Endothelial cell of umbilical vein (primary cell): ENCODE measurements around the gene GPATCH2. TPM values are rescaled to one million over a fixed set of nuclear protein-coding genes. Genes with fewer than 3 reads are reported as not detected.

Experiments used
- BruUV-seq: library from RNA; stranded (reverse); fragments of 400-500 nt; replicated peaks from 2 replicates; lab custom pipeline; 2021; lab: Mats Ljungman, UMichigan
- CTCF ChIA-PET: fragments of 300-600, 350-600 bp; sonication (Branson Sonifier 250); formaldehyde crosslinking; loops from one replicate; lab custom pipeline; 2021; ENCODE audit warnings: antibody characterized with exemption, inconsistent platforms; lab: Charles Lee
- POLR2A ChIA-PET: fragments of 300-600, 350-600 bp; sonication (Branson Sonifier 250); formaldehyde crosslinking; loops from one replicate; lab custom pipeline; 2021; ENCODE audit warnings: antibody characterized with exemption, inconsistent platforms; lab: Charles Lee
- DNase-seq: peaks from one replicate; pipeline ENCODE4 v3.0.0-alpha.2; 2011; ENCODE audit warnings: low read depth, low spot score
- FAIRE-seq: peaks from 2 replicates; lab custom pipeline; 2011; peaks lifted over from hg19 to GRCh38; lab: Jason Lieb, UNC
- H2AFZ ChIP-seq: 2 replicates; pipeline ENCODE4 v1.6.0; 2012; ENCODE audit warnings: low read depth, low read length, control low read depth, inconsistent platforms
- H3K27ac ChIP-seq: 2 replicates; pipeline ENCODE4 v1.5.1; 2011; ENCODE audit warnings: low read depth, mild to moderate bottlenecking, control low read depth, low read length, moderate library complexity; ENCODE audit not compliant: insufficient read depth
- H3K27me3 ChIP-seq, 2 experiments: 2 replicates each; pipeline versions ENCODE4 v1.6.0 to v1.6.1; 2011; ENCODE audit warnings: low read length in 2 of 2, mixed read lengths in 1 of 2; ENCODE audit not compliant: control insufficient read depth in 2 of 2, insufficient read depth in 2 of 2
- H3K36me3 ChIP-seq, 2 experiments: 2 replicates in 1 of 2; 3 replicates in 1 of 2; pipeline ENCODE4 v1.5.1; 2011; ENCODE audit warnings: low read length in 2 of 2, mild to moderate bottlenecking in 1 of 2, moderate library complexity in 1 of 2; ENCODE audit not compliant: control insufficient read depth in 2 of 2, insufficient read depth in 2 of 2; ENCODE audit errors: extremely low read depth in 1 of 2
- H3K4me1 ChIP-seq: 3 replicates; pipeline ENCODE4 v1.5.1; 2011; ENCODE audit warnings: mild to moderate bottlenecking, low read length; ENCODE audit not compliant: control insufficient read depth, insufficient read depth; ENCODE audit errors: extremely low read depth
- H3K4me2 ChIP-seq: 2 replicates; pipeline ENCODE4 v1.6.1; 2011; ENCODE audit warnings: low read length, control low read depth, mixed read lengths; ENCODE audit not compliant: insufficient read depth
- H3K4me3 ChIP-seq, 3 experiments: fragments of 200-600 bp in 1 of 3; sonication (generic), shearing (Covaris generic) in 1 of 3; replicated peaks in 1 of 3; 2 replicates each; pipeline ENCODE4 v1.5.1; 2011 to 2016; ENCODE audit warnings: control low read depth in 3 of 3, low read length in 3 of 3, mild to moderate bottlenecking in 2 of 3, inconsistent platforms in 1 of 3, low read depth in 1 of 3, moderate library complexity in 1 of 3; ENCODE audit not compliant: insufficient read depth in 1 of 3
- H3K79me2 ChIP-seq: 2 replicates; pipeline ENCODE4 v1.6.0; 2012; ENCODE audit warnings: low read length, inconsistent platforms; ENCODE audit not compliant: control insufficient read depth, insufficient read depth
- H3K9ac ChIP-seq: replicated peaks from 2 replicates; pipeline ENCODE3; 2011; ENCODE audit warnings: low read length, control low read depth; ENCODE audit not compliant: insufficient read depth; ENCODE audit errors: extremely low read depth
- H3K9me1 ChIP-seq: replicated peaks from 3 replicates; pipeline ENCODE4 v1.6.0; 2011; ENCODE audit warnings: mild to moderate bottlenecking, low read length; ENCODE audit not compliant: control insufficient read depth, insufficient read depth; ENCODE audit errors: extremely low read depth
- H3K9me3 ChIP-seq: replicated peaks from 2 replicates; pipeline ENCODE4 v1.5.1; 2012; ENCODE audit warnings: low read length, inconsistent platforms; ENCODE audit not compliant: control insufficient read depth, insufficient read depth
- H4K20me1 ChIP-seq: replicated peaks from 2 replicates; pipeline ENCODE3; 2011; ENCODE audit warnings: mild to moderate bottlenecking, low read length; ENCODE audit not compliant: control insufficient read depth, insufficient read depth; ENCODE audit errors: extremely low read depth
- CTCF ChIP-seq, 2 donors: IDR thresholded peaks; 1 replicate in 1 of 2; 2 replicates in 1 of 2; pipeline ENCODE4 v1.5.1; 2011; ENCODE audit warnings: low read length in 2 of 2, mild to moderate bottlenecking in 2 of 2, moderate library complexity in 2 of 2, control low read depth in 1 of 2, inconsistent platforms in 1 of 2, low read depth in 1 of 2; ENCODE audit not compliant: insufficient read depth in 1 of 2; ENCODE audit errors: extremely low read depth in 1 of 2
- EZH2 ChIP-seq: IDR thresholded peaks from 2 replicates; pipeline ENCODE4 v1.6.1; 2012; ENCODE audit warnings: borderline replicate concordance, low read depth, mild to moderate bottlenecking, moderate library complexity, low read length, inconsistent platforms; ENCODE audit not compliant: severe bottlenecking
- FOS ChIP-seq: IDR thresholded peaks from 2 replicates; pipeline ENCODE4 v1.6.1; 2011; ENCODE audit warnings: mild to moderate bottlenecking, low read length, moderate library complexity, borderline replicate concordance; ENCODE audit not compliant: insufficient read depth
- GATA2 ChIP-seq: IDR thresholded peaks from 2 replicates; pipeline ENCODE4 v1.7.0; 2011; ENCODE audit warnings: low read depth, mild to moderate bottlenecking, moderate library complexity, mixed read lengths, low read length; ENCODE audit not compliant: insufficient read length, insufficient read depth
- JUN ChIP-seq: IDR thresholded peaks from 2 replicates; pipeline ENCODE4 v1.6.1; 2011; ENCODE audit warnings: borderline replicate concordance, low read depth; ENCODE audit not compliant: insufficient read length, insufficient read depth
- MAX ChIP-seq: IDR thresholded peaks from 2 replicates; pipeline ENCODE4 v1.6.1; 2011; ENCODE audit not compliant: insufficient read depth, insufficient read length
- MYC ChIP-seq: IDR thresholded peaks from one replicate; pipeline ENCODE4 v1.6.1; 2011; ENCODE audit warnings: mild to moderate bottlenecking, low read depth, low read length
- POLR2A ChIP-seq: IDR thresholded peaks from 2 replicates; pipeline ENCODE4 v1.6.1; 2012; ENCODE audit warnings: low read depth, mild to moderate bottlenecking, control low read depth, low read length
- POLR2AphosphoS5 ChIP-seq: IDR thresholded peaks from 2 replicates; pipeline ENCODE4 v1.6.1; 2012; ENCODE audit warnings: low read depth, mild to moderate bottlenecking, control low read depth, low read length, moderate library complexity; ENCODE audit not compliant: insufficient read depth
- dilution Hi-C: fragments of 300-500 bp; cut with MboI; formaldehyde crosslinking; loops from one replicate; pipeline ENCODE4 v1.15.0; 2019; ENCODE audit warnings: low sequenced_read_pairs; ENCODE audit not compliant: extremely low pct_ligation_motif_present
- intact Hi-C: fragments of 100-400 bp; cut with micrococcal nuclease; formaldehyde crosslinking; loops from one replicate; pipeline ENCODE4 v1.10.0; 2022
- polyA plus RNA-seq, 4 experiments: library from polyadenylated mRNA; depleted of rRNA in 3 of 4; stranded (reverse) in 3 of 4; unstranded in 1 of 4; fragments of >200 nt; gene quantifications; 2 replicates each; pipeline versions ENCODE4 v1.2.1 to v1.2.3, GENCODE V29; 2011 to 2012; ENCODE audit warnings: missing spikeins in 1 of 4
- total RNA-seq: library from RNA; stranded (reverse); gene quantifications from 2 replicates; pipeline ENCODE4 v1.2.3, GENCODE V29; 2021

Gene GPATCH2
- total and polyA plus RNA-seq, 2 donors (not counting 3 experiments of a cell fraction or from before 2014, with no cell fraction given): 3.3 to 15.6 TPM

- POLR2A ChIA-PET: no interaction called here
- H3K4me2 ChIP-seq: no peak overlapping the region
- FAIRE-seq (no peak), DNase-seq (no peak)
- no peak overlapping the region for H3K9ac ChIP-seq
- dilution Hi-C loops: no loop called here
- no peaks in the 10 kb centered on the region for H3K4me1 ChIP-seq
- H3K27me3 ChIP-seq: no peaks in the 10 kb centered on the region
- no peaks in the 10 kb centered on the region for H3K9me3 ChIP-seq
- no peak overlapping the region for H3K4me3 ChIP-seq
- H3K36me3 ChIP-seq: no peaks in the 10 kb centered on the region
- CTCF ChIA-PET: no interaction called here
- H3K79me2 ChIP-seq: no peaks in the 10 kb centered on the region
- H3K9me1 ChIP-seq: no peaks in the 10 kb centered on the region
- H4K20me1 ChIP-seq: no peaks in the 10 kb centered on the region
- BruUV-seq: no TSS peak
- H2AFZ ChIP-seq: no peak overlapping the region
- no peak overlapping the region for H3K27ac ChIP-seq
- TF ChIP-seq POLR2AphosphoS5: no peak
- TF ChIP-seq JUN: no peak
- no peak for TF ChIP-seq EZH2
- no peak for TF ChIP-seq FOS
- TF ChIP-seq POLR2A: no peak
- no peak for TF ChIP-seq GATA2
- no peak for TF ChIP-seq MAX
- no peak for TF ChIP-seq CTCF (IDR thresholded peaks at IDR 0.05; ENCODE audit: extremely low read depth in 1 of 2, insufficient read depth in 1 of 2, low read depth in 1 of 2, low read length in 2 of 2)
- no peak for TF ChIP-seq MYC
- intact Hi-C loops: no loop called here
Observed at GRCh38 chr1:217462159-217462558, 168.7 kb downstream of the GPATCH2 start.
